GM23248 (cell line): ENCODE measurements around the gene RTEL1. TPM values are rescaled to one million over a fixed set of nuclear protein-coding genes. Genes with fewer than 3 reads are reported as not detected.

Experiments used
- DNase-seq: peaks from one replicate; pipeline ENCODE4 v3.0.0-alpha.2; 2015
- H2AFZ ChIP-seq: fragments of 200-600 bp; sonication (generic); 2 replicates; pipeline ENCODE4 v1.6.1; 2016; ENCODE audit warnings: antibody characterized with exemption
- H3F3A ChIP-seq: fragments of 200-600 bp; sonication (generic); 2 replicates; pipeline ENCODE4 v1.6.1; 2016; ENCODE audit warnings: mild to moderate bottlenecking, antibody characterized with exemption, mixed run types; ENCODE audit not compliant: insufficient read depth
- H3K27ac ChIP-seq: fragments of 200-600 bp; sonication (generic); 2 replicates; pipeline ENCODE4 v1.5.1; 2016; ENCODE audit warnings: mild to moderate bottlenecking
- H3K27me3 ChIP-seq: fragments of 200-600 bp; sonication (generic); replicated peaks from 2 replicates; pipeline ENCODE4 v1.6.1; 2016; ENCODE audit warnings: mild to moderate bottlenecking; ENCODE audit not compliant: insufficient read depth
- H3K36me3 ChIP-seq: fragments of 200-600 bp; sonication (generic); 2 replicates; pipeline ENCODE4 v1.6.1; 2016; ENCODE audit warnings: low read depth, mild to moderate bottlenecking
- H3K4me1 ChIP-seq: fragments of 200-600 bp; sonication (generic); 2 replicates; pipeline ENCODE4 v1.6.1; 2016; ENCODE audit warnings: mild to moderate bottlenecking; ENCODE audit not compliant: insufficient read depth
- H3K4me2 ChIP-seq: fragments of 200-600 bp; sonication (generic); one replicate; pipeline ENCODE4 v1.6.1; 2016; ENCODE audit warnings: mild to moderate bottlenecking; ENCODE audit not compliant: unreplicated experiment
- H3K4me3 ChIP-seq: fragments of 200-600 bp; sonication (generic); 2 replicates; pipeline ENCODE4 v1.5.1; 2016; ENCODE audit warnings: mild to moderate bottlenecking
- H3K79me2 ChIP-seq: fragments of 200-600 bp; sonication (generic); 2 replicates; pipeline ENCODE4 v1.6.1; 2016; ENCODE audit warnings: mild to moderate bottlenecking; ENCODE audit not compliant: insufficient read depth
- H3K9ac ChIP-seq: fragments of 200-600 bp; sonication (generic); 2 replicates; pipeline ENCODE4 v1.6.1; 2016; ENCODE audit warnings: mild to moderate bottlenecking
- H3K9me2 ChIP-seq: fragments of 200-600 bp; sonication (generic); 2 replicates; pipeline ENCODE4 v1.6.1; 2016; ENCODE audit warnings: mixed run types, mild to moderate bottlenecking, moderate library complexity; ENCODE audit not compliant: insufficient read depth
- H3K9me3 ChIP-seq: fragments of 200-600 bp; sonication (generic); one replicate; pipeline ENCODE4 v1.6.1; 2017; ENCODE audit warnings: low read depth
- H4K20me1 ChIP-seq: fragments of 200-600 bp; sonication (generic); 2 replicates; pipeline ENCODE4 v1.6.0; 2016; ENCODE audit not compliant: insufficient read depth
- EZH2 ChIP-seq: fragments of 200-600 bp; sonication (generic); IDR thresholded peaks from 2 replicates; pipeline ENCODE4 v1.6.1; 2018; ENCODE audit warnings: antibody characterized with exemption, mild to moderate bottlenecking; ENCODE audit not compliant: insufficient read depth, poor library complexity, severe bottlenecking
- EZH2phosphoT487 ChIP-seq: fragments of 200-600 bp; sonication (generic); IDR thresholded peaks from 2 replicates; pipeline ENCODE4 v1.6.1; 2018; ENCODE audit warnings: antibody characterized with exemption, moderate library complexity, mild to moderate bottlenecking, low read depth; ENCODE audit not compliant: insufficient read depth
- WGBS, 2 experiments: methylation state at CpG; one replicate each; pipeline ENCODE4 v1.1.6; 2015 to 2017; ENCODE audit warnings: low lambda C conversion rate in 2 of 2, low coverage in 1 of 2; ENCODE audit errors: missing lambda C conversion rate in 2 of 2; 5-methylcytosine and 5-hydroxymethylcytosine counted together
- in situ Hi-C: fragments of 300-500 bp; cut with MboI; formaldehyde crosslinking; loops from 2 replicates; pipeline ENCODE4 v1.15.0; 2020
- polyA plus RNA-seq: library from polyadenylated mRNA; unstranded; fragments of >200 nt; fragmentation: Nextera tagmentation; extraction: Ambion mirVana; gene quantifications from 2 replicates; pipeline ENCODE4 v1.2.1, GENCODE V29; 2016
- total RNA-seq: library from RNA; depleted of rRNA; stranded (reverse); fragments of >200 nt; shearing (Covaris generic); gene quantifications from 2 replicates; pipeline ENCODE4 v1.2.3, GENCODE V29; 2014

The RTEL1 gene
- total and polyA plus RNA-seq, 2 experiments from 2014 or later: 8.6 to 15.6 TPM

- no peaks in the 10 kb centered on the region for H3K9me2 ChIP-seq
- peak overlapping the region; percentile 71 for H3K4me3 ChIP-seq
- H3F3A ChIP-seq: no peaks in the 10 kb centered on the region
- H3K27ac ChIP-seq: no peak overlapping the region
- H3K36me3 ChIP-seq: no peaks in the 10 kb centered on the region
- H3K9ac ChIP-seq: peak overlapping the region; percentile 35; the same call in 1 of the 2 replicates
- no peaks in the 10 kb centered on the region for H3K79me2 ChIP-seq
- 0 to 16% methylated on average over 1 to 11 of the region's 11 CpGs for WGBS, 2 experiments
- no peak for TF ChIP-seq EZH2
- no peak for TF ChIP-seq EZH2phosphoT487
- H3K27me3 ChIP-seq: no peaks in the 10 kb centered on the region
- no peak for DNase-seq
- no peaks in the 10 kb centered on the region for H4K20me1 ChIP-seq
- H3K9me3 ChIP-seq: no peaks in the 10 kb centered on the region
- no peaks in the 10 kb centered on the region for H3K4me1 ChIP-seq
- no peak overlapping the region for H2AFZ ChIP-seq
- in situ Hi-C loops: no loop called here
- peak overlapping the region; percentile 71 for H3K4me2 ChIP-seq
These were observed 6.2 kb upstream of the RTEL1 start for GRCh38 chr20:63651942-63652191.

- peak overlapping the region; percentile 71 for H3K4me3 ChIP-seq
- in situ Hi-C loops: no loop called here
- peak; percentile 41 for DNase-seq
- no peaks in the 10 kb centered on the region for H4K20me1 ChIP-seq
- no peaks in the 10 kb centered on the region for H3K9me2 ChIP-seq
- peak overlapping the region; percentile 71 for H3K4me2 ChIP-seq
- no peaks in the 10 kb centered on the region for H3K36me3 ChIP-seq
- no peak for TF ChIP-seq EZH2
- TF ChIP-seq EZH2phosphoT487: no peak
- no peaks in the 10 kb centered on the region for H3F3A ChIP-seq
- 0 out of 2 replicates have a peak, but pooled peaks cover 3% of the 10 kb centered on the region for H3K4me1 ChIP-seq
- no peak overlapping the region for H3K27ac ChIP-seq
- H3K27me3 ChIP-seq: no peaks in the 10 kb centered on the region
- no peaks in the 10 kb centered on the region for H3K79me2 ChIP-seq
- no peaks in the 10 kb centered on the region for H3K9me3 ChIP-seq
- peak overlapping the region; percentile 39; the same call in 1 of the 2 replicates for H2AFZ ChIP-seq
- H3K9ac ChIP-seq: peak overlapping the region; percentile 35
- WGBS, 2 experiments: 2 to 3% methylated on average over 20 to 88 of the region's 91 CpGs
These were observed 5.7 kb upstream of the RTEL1 start for GRCh38 chr20:63652192-63652980.

- Histone ChIP-seq H3F3A (no peaks in the 10 kb centered on the region), H3K9ac (peak within 1 kb of the TSS; percentile 35), H3K27ac (no peak within 1 kb of the TSS), H3K79me2 (no peaks in the 10 kb centered on the region), H3K4me3 (peak within 1 kb of the TSS; percentile 71), H3K4me1 (0 out of 2 replicates have a peak, but pooled peaks cover 8% of the 10 kb centered on the region), H3K9me2 (no peaks in the 10 kb centered on the region), H4K20me1 (no peaks in the 10 kb centered on the region), H3K27me3 (no peaks in the 10 kb centered on the region), H3K4me2 (peak within 1 kb of the TSS; percentile 71), H3K9me3 (no peaks in the 10 kb centered on the region), H2AFZ (peak within 1 kb of the TSS; percentile 39; the same call in 1 of the 2 replicates), H3K36me3 (no peaks in the 10 kb centered on the region)
- peak; percentile 92 for DNase-seq
- TF ChIP-seq EZH2 (no peak), EZH2phosphoT487 (no peak)
- WGBS, 2 experiments: 2 to 4% methylated on average over 31 to 73 of the region's 73 CpGs
- in situ Hi-C loops: no loop called here
These were observed 4.8 kb upstream of the RTEL1 start, which contains the start of gene STMN3 for GRCh38 chr20:63653041-63653973. STMN3 (minus strand) TSS chr20:63653424; CDS start chr20:63653345, 79 bp downstream.

- Histone ChIP-seq H3F3A (peaks cover 2% of the 10 kb centered on the region; the same call in 1 of the 2 replicates), H3K4me1 (peaks cover 8% of the 10 kb centered on the region), H2AFZ (no peak overlapping the region), H3K9me3 (no peaks in the 10 kb centered on the region), H3K4me3 (no peak overlapping the region), H3K9me2 (no peaks in the 10 kb centered on the region), H3K27ac (no peak overlapping the region), H3K4me2 (no peak overlapping the region), H3K9ac (no peak overlapping the region), H3K36me3 (no peaks in the 10 kb centered on the region), H4K20me1 (no peaks in the 10 kb centered on the region), H3K27me3 (no peaks in the 10 kb centered on the region), H3K79me2 (peaks cover 2% of the 10 kb centered on the region)
- WGBS, 2 experiments: 65 to 72% methylated on average over 15 of the region's 15 CpGs
- no peak for DNase-seq
- no peak for TF ChIP-seq EZH2phosphoT487
- no peak for TF ChIP-seq EZH2
- in situ Hi-C loops: no loop called here
These were observed 4.0 kb upstream of the RTEL1 start for GRCh38 chr20:63653974-63654668.
